ENCODE measurements around the gene NAT9.

DNA sequence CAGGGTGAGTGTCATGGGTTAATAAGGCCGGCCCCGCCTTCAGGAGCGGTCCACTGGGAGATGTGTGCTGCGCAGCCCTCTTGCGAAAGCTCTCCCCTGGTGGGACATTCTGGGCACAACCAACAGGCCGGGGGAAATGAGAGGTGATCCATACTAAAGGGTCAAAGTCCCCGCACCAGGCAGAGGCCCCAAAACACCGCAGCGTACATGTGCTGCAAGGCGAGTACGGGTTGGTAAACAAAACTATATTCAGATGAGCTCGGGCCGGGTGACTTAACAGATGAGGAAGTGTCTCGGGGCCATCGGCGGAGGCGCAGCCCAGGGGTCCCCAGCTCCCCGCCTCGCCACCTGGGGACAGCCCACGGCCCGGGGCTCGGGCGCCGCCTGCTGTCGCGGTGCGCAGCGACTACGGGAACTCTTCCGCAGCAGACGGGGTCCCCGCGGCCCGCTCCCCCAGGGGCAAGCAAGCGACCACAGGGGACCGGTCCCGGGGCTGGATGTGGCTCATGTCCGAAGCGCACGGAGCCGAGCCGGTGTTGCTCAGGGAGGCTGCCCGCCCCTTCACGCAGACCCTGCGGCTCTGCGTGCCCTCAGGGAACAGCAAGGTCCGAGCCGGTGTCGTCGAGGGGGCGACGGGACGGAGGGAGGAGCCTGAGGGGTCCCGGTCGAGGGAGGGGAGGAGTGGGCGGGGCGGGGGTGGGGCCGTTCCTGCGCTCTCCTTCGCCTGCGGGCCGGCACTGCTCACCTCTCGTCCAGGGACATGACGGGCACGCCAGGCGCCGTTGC is 39.4 kb downstream of the NAT9 start, which contains the start of gene RAB37:
- TF ChIP-seq POLR2A (IDR thresholded peaks at IDR 0.05; ENCODE audit: low read length) = no peak
- no peak for TF ChIP-seq GATA1 (IDR thresholded peaks at IDR 0.05; ENCODE audit: low read depth, low read length)
